ENCODE measurements around the gene ATF4. TPM values are rescaled to one million over a fixed set of nuclear protein-coding genes. Genes with fewer than 3 reads are reported as not detected.
A peak's percentile ranks its signal among the peaks of the same experiment; 100 is the strongest.

ATF4 gene
- total and polyA plus RNA-seq, 4 donors, result 179 to 882 (median 410) TPM

DNA sequence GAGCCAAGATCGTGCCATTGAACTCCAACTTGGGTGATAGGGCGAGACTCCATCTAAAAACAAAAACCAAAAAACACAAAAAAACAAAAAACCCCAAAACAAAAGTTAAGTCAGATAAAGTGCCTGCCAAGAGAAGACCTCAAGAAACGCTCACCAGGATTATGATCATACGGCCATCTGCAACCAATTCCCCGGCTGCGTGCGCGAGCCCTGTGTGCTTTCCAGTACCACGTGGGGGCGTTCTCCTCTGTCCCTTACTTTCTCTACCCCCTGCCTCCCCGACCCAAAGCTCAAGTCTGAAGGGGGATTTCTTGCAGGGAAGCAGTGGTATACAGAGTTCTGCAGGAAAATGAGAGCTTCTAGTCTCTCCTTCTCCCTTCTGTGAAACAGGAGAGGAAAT lies 22.7 kb downstream of the ATF4 start:
- no peak overlapping the region for H3K4me3 ChIP-seq
- no peak for ATAC-seq (ENCODE audit: insufficient read depth, low FRiP score)
- TF ChIP-seq, protein P1, sequence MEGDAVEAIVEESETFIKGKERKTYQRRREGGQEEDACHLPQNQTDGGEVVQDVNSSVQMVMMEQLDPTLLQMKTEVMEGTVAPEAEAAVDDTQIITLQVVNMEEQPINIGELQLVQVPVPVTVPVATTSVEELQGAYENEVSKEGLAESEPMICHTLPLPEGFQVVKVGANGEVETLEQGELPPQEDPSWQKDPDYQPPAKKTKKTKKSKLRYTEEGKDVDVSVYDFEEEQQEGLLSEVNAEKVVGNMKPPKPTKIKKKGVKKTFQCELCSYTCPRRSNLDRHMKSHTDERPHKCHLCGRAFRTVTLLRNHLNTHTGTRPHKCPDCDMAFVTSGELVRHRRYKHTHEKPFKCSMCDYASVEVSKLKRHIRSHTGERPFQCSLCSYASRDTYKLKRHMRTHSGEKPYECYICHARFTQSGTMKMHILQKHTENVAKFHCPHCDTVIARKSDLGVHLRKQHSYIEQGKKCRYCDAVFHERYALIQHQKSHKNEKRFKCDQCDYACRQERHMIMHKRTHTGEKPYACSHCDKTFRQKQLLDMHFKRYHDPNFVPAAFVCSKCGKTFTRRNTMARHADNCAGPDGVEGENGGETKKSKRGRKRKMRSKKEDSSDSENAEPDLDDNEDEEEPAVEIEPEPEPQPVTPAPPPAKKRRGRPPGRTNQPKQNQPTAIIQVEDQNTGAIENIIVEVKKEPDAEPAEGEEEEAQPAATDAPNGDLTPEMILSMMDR (IDR thresholded peaks at IDR 0.05; ENCODE audit: control extremely low read depth, extremely low read depth), result no peak
- H3K9ac ChIP-seq (ENCODE audit: insufficient read depth in 1 of 2, low read length in 2 of 2), result no peak overlapping the region
- no peaks in the 10 kb centered on the region for H3K4me1 ChIP-seq (ENCODE audit: control insufficient read depth in 5 of 5, insufficient read depth in 5 of 5, low read length in 5 of 5)
- 19 to 21% methylated on average over 11 of the region's 11 CpGs for WGBS, 2 donors
- H3K27ac ChIP-seq (ENCODE audit: low read depth in 1 of 2, low read length in 1 of 2), result no peak overlapping the region
- peak in 1 of 3 donors; percentile 22 for DNase-seq
- peaks cover 0 to 3% (median 0%) of the 10 kb centered on the region in 4 donors for H3K9me3 ChIP-seq (ENCODE audit: control insufficient read depth in 4 of 4, insufficient read depth in 3 of 4, low read length in 3 of 4)
- no peaks in the 10 kb centered on the region for H3K36me3 ChIP-seq (ENCODE audit: control insufficient read depth in 4 of 4, insufficient read depth in 4 of 4, low read length in 4 of 4)
- H3K27me3 ChIP-seq (ENCODE audit: control insufficient read depth in 3 of 3, insufficient read depth in 3 of 3, low read length in 2 of 3), result peaks cover 3 to 10% (median 7%) of the 10 kb centered on the region in 3 donors

DNA sequence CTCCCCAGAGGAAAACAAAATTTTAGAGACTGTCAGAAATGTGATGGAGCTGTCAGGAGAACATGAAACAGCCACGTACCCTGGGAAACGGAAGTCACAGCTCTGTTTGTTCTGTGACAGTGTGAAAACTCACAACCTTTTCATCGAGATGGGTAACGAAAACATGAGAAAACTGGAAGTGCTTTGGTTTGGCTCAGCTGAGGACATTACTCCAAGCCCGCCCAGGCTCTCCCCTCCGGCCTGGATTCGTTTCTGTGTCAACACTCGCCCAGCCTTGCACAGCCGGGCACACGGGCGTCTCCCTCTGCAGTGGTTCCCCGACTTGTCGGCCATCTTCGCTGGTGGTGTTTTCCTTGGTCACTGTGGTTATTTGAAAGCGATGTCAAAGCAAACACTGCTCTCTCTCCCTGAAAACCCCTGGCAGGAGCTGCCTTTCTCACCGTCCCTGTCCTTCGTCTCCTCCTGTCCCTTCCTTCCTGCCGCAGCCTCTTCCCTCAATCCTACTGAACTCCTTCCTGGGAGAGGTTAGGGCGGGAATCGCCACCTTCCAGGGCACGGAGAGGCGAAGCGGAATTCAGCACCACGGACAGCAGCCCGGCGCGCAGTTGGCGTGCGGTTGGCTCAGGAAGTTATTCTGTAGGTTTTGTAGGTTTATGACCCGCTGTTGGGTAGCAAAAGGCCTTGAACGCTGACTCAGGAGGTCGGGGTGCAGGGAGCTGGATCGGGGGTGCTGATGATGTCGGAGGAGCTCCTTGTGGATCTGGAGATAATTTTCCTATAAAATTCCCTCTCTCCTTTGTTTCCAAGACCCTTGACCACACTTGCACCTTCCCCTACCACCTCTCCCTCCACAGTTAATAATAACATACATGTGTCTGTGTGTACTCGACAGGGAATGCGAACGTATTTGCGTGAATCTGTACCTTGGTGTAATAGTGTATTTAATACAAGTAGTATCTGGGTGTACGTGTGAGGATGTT lies 25.3 kb downstream of the ATF4 start:
- no peak overlapping the region for H3K9ac ChIP-seq (ENCODE audit: insufficient read depth in 1 of 2, low read length in 2 of 2)
- ATAC-seq (ENCODE audit: insufficient read depth, low FRiP score) (no peak), DNase-seq (peak; percentile 67 to 74 (median 70))
- peaks cover 0 to 3% (median 0%) of the 10 kb centered on the region in 4 donors for H3K9me3 ChIP-seq (ENCODE audit: control insufficient read depth in 4 of 4, insufficient read depth in 3 of 4, low read length in 3 of 4)
- H3K36me3 ChIP-seq (ENCODE audit: control insufficient read depth in 4 of 4, insufficient read depth in 4 of 4, low read length in 4 of 4), result no peaks in the 10 kb centered on the region
- peaks cover 3 to 23% (median 7%) of the 10 kb centered on the region in 3 donors for H3K27me3 ChIP-seq (ENCODE audit: control insufficient read depth in 3 of 3, insufficient read depth in 3 of 3, low read length in 2 of 3)
- no peak overlapping the region for H3K4me3 ChIP-seq
- TF ChIP-seq, protein P1 (IDR thresholded peaks at IDR 0.05; ENCODE audit: control extremely low read depth, extremely low read depth), result no peak
- no peak overlapping the region for H3K27ac ChIP-seq (ENCODE audit: low read depth in 1 of 2, low read length in 1 of 2)
- H3K4me1 ChIP-seq (ENCODE audit: control insufficient read depth in 5 of 5, insufficient read depth in 5 of 5, low read length in 5 of 5), result no peaks in the 10 kb centered on the region
- whole genome bisulfite sequencing, 2 donors, result 26% methylated on average over 39 of the region's 39 CpGs

DNA sequence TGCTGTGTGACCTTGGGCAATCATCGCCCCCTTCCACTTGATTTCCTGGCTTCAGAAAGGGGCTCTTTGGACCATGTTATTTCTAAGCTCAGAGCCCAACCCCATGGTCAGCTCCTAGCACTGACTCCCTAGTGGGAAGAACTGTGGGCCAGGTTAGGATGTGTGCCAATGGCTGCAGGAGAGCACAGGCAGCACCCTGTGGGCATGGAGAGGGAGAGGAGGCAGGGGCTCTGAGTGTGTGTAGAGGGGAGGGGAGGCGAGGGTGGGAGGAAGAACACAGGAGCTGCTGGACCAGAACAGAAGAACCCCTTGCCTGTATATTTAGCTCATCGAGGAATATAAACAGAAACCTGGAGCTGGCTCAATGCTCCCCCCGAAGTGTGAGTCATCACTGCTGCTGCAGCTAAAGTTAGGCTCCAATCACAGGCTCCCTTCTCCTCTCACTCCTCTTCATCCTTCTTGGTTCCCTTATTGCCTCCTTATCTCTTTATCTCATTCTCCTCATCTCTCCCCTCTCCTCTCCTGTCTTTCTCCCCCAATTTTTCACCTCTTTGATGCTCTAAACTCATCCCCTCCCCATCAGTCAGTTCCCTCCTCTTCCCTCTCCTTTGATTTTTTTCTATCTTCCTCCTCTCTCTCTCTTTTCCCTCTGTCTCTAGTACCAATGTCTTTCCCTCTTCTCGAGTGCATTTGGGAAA lies 26.7 kb downstream of the ATF4 start:
- TF ChIP-seq, protein P1 (IDR thresholded peaks at IDR 0.05; ENCODE audit: control extremely low read depth, extremely low read depth), result no peak
- ATAC-seq (ENCODE audit: insufficient read depth, low FRiP score) (no peak), DNase-seq (no peak)
- peaks cover 0 to 3% (median 0%) of the 10 kb centered on the region in 4 donors for H3K9me3 ChIP-seq (ENCODE audit: control insufficient read depth in 4 of 4, insufficient read depth in 3 of 4, low read length in 3 of 4)
- WGBS, 2 donors, result 51 to 64% methylated on average over 5 of the region's 5 CpGs
- no peaks in the 10 kb centered on the region for H3K4me1 ChIP-seq (ENCODE audit: control insufficient read depth in 5 of 5, insufficient read depth in 5 of 5, low read length in 5 of 5)
- H3K27ac ChIP-seq (ENCODE audit: low read depth in 1 of 2, low read length in 1 of 2), result no peak overlapping the region
- no peak overlapping the region for H3K4me3 ChIP-seq
- peaks cover 3 to 25% (median 7%) of the 10 kb centered on the region in 3 donors for H3K27me3 ChIP-seq (ENCODE audit: control insufficient read depth in 3 of 3, insufficient read depth in 3 of 3, low read length in 2 of 3)
- no peak overlapping the region for H3K9ac ChIP-seq (ENCODE audit: insufficient read depth in 1 of 2, low read length in 2 of 2)
- H3K36me3 ChIP-seq (ENCODE audit: control insufficient read depth in 4 of 4, insufficient read depth in 4 of 4, low read length in 4 of 4), result no peaks in the 10 kb centered on the region

All from lung (tissue), 12 donors.